ENCODE measurements around the gene PRAMEF33. TPM values are rescaled to one million over a fixed set of nuclear protein-coding genes. Genes with fewer than 3 reads are reported as not detected.
"Not testable (repeated sequence)": the region's sequence is repeated elsewhere in the genome, so short reads cannot be mapped to it uniquely, and the experiment has no call there.

PRAMEF33 gene
- total and polyA plus RNA-seq, 4 donors: not detected

GRCh38 chr1:13297216-13297931 lies 6.0 kb upstream of the PRAMEF33 start:
- ATAC-seq (ENCODE audit: insufficient read depth, low FRiP score); H3K9ac ChIP-seq (ENCODE audit: insufficient read depth in 1 of 2, low read length in 2 of 2); H3K9me3 ChIP-seq (ENCODE audit: control insufficient read depth in 4 of 4, insufficient read depth in 3 of 4, low read length in 3 of 4); H3K36me3 ChIP-seq (ENCODE audit: control insufficient read depth in 4 of 4, insufficient read depth in 4 of 4, low read length in 4 of 4); H3K27ac ChIP-seq (ENCODE audit: low read depth in 1 of 2, low read length in 1 of 2); DNase-seq; H3K27me3 ChIP-seq (ENCODE audit: control insufficient read depth in 3 of 3, insufficient read depth in 3 of 3, low read length in 2 of 3); H3K4me1 ChIP-seq (ENCODE audit: control insufficient read depth in 5 of 5, insufficient read depth in 5 of 5, low read length in 5 of 5); H3K4me3 ChIP-seq: not testable (repeated sequence)
- 87 to 100% methylated on average over 1 to 2 of the region's 5 CpGs for WGBS, 2 donors

- not testable (repeated sequence) for H3K27ac ChIP-seq (ENCODE audit: low read depth in 1 of 2, low read length in 1 of 2); H3K4me3 ChIP-seq; DNase-seq; H3K9ac ChIP-seq (ENCODE audit: insufficient read depth in 1 of 2, low read length in 2 of 2); H3K4me1 ChIP-seq (ENCODE audit: control insufficient read depth in 5 of 5, insufficient read depth in 5 of 5, low read length in 5 of 5); ATAC-seq (ENCODE audit: insufficient read depth, low FRiP score); H3K9me3 ChIP-seq (ENCODE audit: control insufficient read depth in 4 of 4, insufficient read depth in 3 of 4, low read length in 3 of 4); H3K27me3 ChIP-seq (ENCODE audit: control insufficient read depth in 3 of 3, insufficient read depth in 3 of 3, low read length in 2 of 3); H3K36me3 ChIP-seq (ENCODE audit: control insufficient read depth in 4 of 4, insufficient read depth in 4 of 4, low read length in 4 of 4)
- WGBS, 2 donors: 96% methylated on average over 12 of the region's 27 CpGs; no CpG with 5 or more reads in 1 of the 2 donors
Measured at GRCh38 chr1:13298699-13299098, 4.6 kb upstream of the PRAMEF33 start.

GRCh38 chr1:13302197-13302596 lies 1.1 kb upstream of the PRAMEF33 start:
- not testable (repeated sequence) for ATAC-seq (ENCODE audit: insufficient read depth, low FRiP score); H3K27me3 ChIP-seq (ENCODE audit: control insufficient read depth in 3 of 3, insufficient read depth in 3 of 3, low read length in 2 of 3); H3K4me3 ChIP-seq; H3K9me3 ChIP-seq (ENCODE audit: control insufficient read depth in 4 of 4, insufficient read depth in 3 of 4, low read length in 3 of 4); H3K36me3 ChIP-seq (ENCODE audit: control insufficient read depth in 4 of 4, insufficient read depth in 4 of 4, low read length in 4 of 4); H3K27ac ChIP-seq (ENCODE audit: low read depth in 1 of 2, low read length in 1 of 2); DNase-seq; H3K9ac ChIP-seq (ENCODE audit: insufficient read depth in 1 of 2, low read length in 2 of 2); H3K4me1 ChIP-seq (ENCODE audit: control insufficient read depth in 5 of 5, insufficient read depth in 5 of 5, low read length in 5 of 5)

GRCh38 chr1:13315281-13315680 lies 11.9 kb downstream of the PRAMEF33 start, which contains the start of gene PRAMEF15:
Gene PRAMEF15 (plus strand): TSS chr1:13315581. CDS start chr1:13318408, 2,827 bp downstream.
- H3K27me3 ChIP-seq (ENCODE audit: control insufficient read depth in 3 of 3, insufficient read depth in 3 of 3, low read length in 2 of 3); ATAC-seq (ENCODE audit: insufficient read depth, low FRiP score); H3K4me3 ChIP-seq; H3K36me3 ChIP-seq (ENCODE audit: control insufficient read depth in 4 of 4, insufficient read depth in 4 of 4, low read length in 4 of 4); H3K4me1 ChIP-seq (ENCODE audit: control insufficient read depth in 5 of 5, insufficient read depth in 5 of 5, low read length in 5 of 5); DNase-seq; H3K9ac ChIP-seq (ENCODE audit: insufficient read depth in 1 of 2, low read length in 2 of 2); H3K27ac ChIP-seq (ENCODE audit: low read depth in 1 of 2, low read length in 1 of 2); H3K9me3 ChIP-seq (ENCODE audit: control insufficient read depth in 4 of 4, insufficient read depth in 3 of 4, low read length in 3 of 4): not testable (repeated sequence)
- WGBS, 2 donors: 61 to 74% methylated on average over 3 of the region's 4 CpGs

- not testable (repeated sequence) for DNase-seq; H3K9me3 ChIP-seq (ENCODE audit: control insufficient read depth in 4 of 4, insufficient read depth in 3 of 4, low read length in 3 of 4); H3K4me3 ChIP-seq; H3K9ac ChIP-seq (ENCODE audit: insufficient read depth in 1 of 2, low read length in 2 of 2); H3K27me3 ChIP-seq (ENCODE audit: control insufficient read depth in 3 of 3, insufficient read depth in 3 of 3, low read length in 2 of 3); ATAC-seq (ENCODE audit: insufficient read depth, low FRiP score); H3K4me1 ChIP-seq (ENCODE audit: control insufficient read depth in 5 of 5, insufficient read depth in 5 of 5, low read length in 5 of 5); H3K27ac ChIP-seq (ENCODE audit: low read depth in 1 of 2, low read length in 1 of 2); H3K36me3 ChIP-seq (ENCODE audit: control insufficient read depth in 4 of 4, insufficient read depth in 4 of 4, low read length in 4 of 4)
- 86 to 87% methylated on average over 8 of the region's 8 CpGs for WGBS, 2 donors
Measured at GRCh38 chr1:13342496-13342895, 39.2 kb downstream of the PRAMEF33 start.

GRCh38 chr1:13347034-13347433 lies 43.7 kb downstream of the PRAMEF33 start, which contains the start of gene PRAMEF14:
Gene PRAMEF14 (minus strand): TSS chr1:13347134. CDS start chr1:13345314, 1,820 bp downstream.
- not testable (repeated sequence) for DNase-seq; H3K27me3 ChIP-seq (ENCODE audit: control insufficient read depth in 3 of 3, insufficient read depth in 3 of 3, low read length in 2 of 3); H3K4me1 ChIP-seq (ENCODE audit: control insufficient read depth in 5 of 5, insufficient read depth in 5 of 5, low read length in 5 of 5); H3K27ac ChIP-seq (ENCODE audit: low read depth in 1 of 2, low read length in 1 of 2); H3K36me3 ChIP-seq (ENCODE audit: control insufficient read depth in 4 of 4, insufficient read depth in 4 of 4, low read length in 4 of 4); H3K4me3 ChIP-seq; ATAC-seq (ENCODE audit: insufficient read depth, low FRiP score); H3K9ac ChIP-seq (ENCODE audit: insufficient read depth in 1 of 2, low read length in 2 of 2); H3K9me3 ChIP-seq (ENCODE audit: control insufficient read depth in 4 of 4, insufficient read depth in 3 of 4, low read length in 3 of 4)
- 65 to 76% methylated on average over 7 of the region's 7 CpGs for WGBS, 2 donors

- 94 to 97% methylated on average over 6 to 8 of the region's 8 CpGs for WGBS, 2 donors
- not testable (repeated sequence) for H3K36me3 ChIP-seq (ENCODE audit: control insufficient read depth in 4 of 4, insufficient read depth in 4 of 4, low read length in 4 of 4); DNase-seq; ATAC-seq (ENCODE audit: insufficient read depth, low FRiP score); H3K27ac ChIP-seq (ENCODE audit: low read depth in 1 of 2, low read length in 1 of 2); H3K4me1 ChIP-seq (ENCODE audit: control insufficient read depth in 5 of 5, insufficient read depth in 5 of 5, low read length in 5 of 5); H3K9me3 ChIP-seq (ENCODE audit: control insufficient read depth in 4 of 4, insufficient read depth in 3 of 4, low read length in 3 of 4); H3K4me3 ChIP-seq; H3K27me3 ChIP-seq (ENCODE audit: control insufficient read depth in 3 of 3, insufficient read depth in 3 of 3, low read length in 2 of 3); H3K9ac ChIP-seq (ENCODE audit: insufficient read depth in 1 of 2, low read length in 2 of 2)
Measured at GRCh38 chr1:13353476-13353875, 50.1 kb downstream of the PRAMEF33 start.

GRCh38 chr1:13354475-13354874 lies 51.1 kb downstream of the PRAMEF33 start:
- H3K27me3 ChIP-seq (ENCODE audit: control insufficient read depth in 3 of 3, insufficient read depth in 3 of 3, low read length in 2 of 3); H3K4me3 ChIP-seq; DNase-seq; ATAC-seq (ENCODE audit: insufficient read depth, low FRiP score); H3K9ac ChIP-seq (ENCODE audit: insufficient read depth in 1 of 2, low read length in 2 of 2); H3K9me3 ChIP-seq (ENCODE audit: control insufficient read depth in 4 of 4, insufficient read depth in 3 of 4, low read length in 3 of 4); H3K36me3 ChIP-seq (ENCODE audit: control insufficient read depth in 4 of 4, insufficient read depth in 4 of 4, low read length in 4 of 4); H3K27ac ChIP-seq (ENCODE audit: low read depth in 1 of 2, low read length in 1 of 2); H3K4me1 ChIP-seq (ENCODE audit: control insufficient read depth in 5 of 5, insufficient read depth in 5 of 5, low read length in 5 of 5): not testable (repeated sequence)
- 0% methylated on average over 2 of the region's 9 CpGs; no CpG with 5 or more reads in 1 of the 2 donors for WGBS, 2 donors
